Measurements from ENCODE around the gene CBX1. TPM values are rescaled to one million over a fixed set of nuclear protein-coding genes. Genes with fewer than 3 reads are reported as not detected.
A peak's percentile ranks its signal among the peaks of the same experiment; 100 is the strongest.
"Not testable (repeated sequence)": the region's sequence is repeated elsewhere in the genome, so short reads cannot be mapped to it uniquely, and the experiment has no call there.

CBX1 gene
- polyA plus RNA-seq, 4 donors, result 158 to 195 (median 184) TPM

- peak in 3 of 4 donors; percentile 75 to 87 (median 77) for DNase-seq (ENCODE audit: low read depth in 4 of 4, low spot score in 2 of 4)
Measured at GRCh38 chr17:48054238-48055185, 46.8 kb downstream of the CBX1 start.

GRCh38 chr17:48053758-48054237 lies 47.5 kb downstream of the CBX1 start:
- no peak for DNase-seq (ENCODE audit: low read depth in 4 of 4, low spot score in 2 of 4)

GRCh38 chr17:48052956-48053757 lies 48.1 kb downstream of the CBX1 start:
- peak in 1 of 4 donors; percentile 62 for DNase-seq (ENCODE audit: low read depth in 4 of 4, low spot score in 2 of 4)

- peak in 1 of 4 donors; percentile 44 for DNase-seq (ENCODE audit: low read depth in 4 of 4, low spot score in 2 of 4)
Measured at GRCh38 chr17:48051706-48052486, 49.4 kb downstream of the CBX1 start.

GRCh38 chr17:48051283-48051682 lies 50.0 kb downstream of the CBX1 start:
- DNase-seq (ENCODE audit: low read depth in 4 of 4, low spot score in 2 of 4), result no peak

- no peak for DNase-seq (ENCODE audit: low read depth in 4 of 4, low spot score in 2 of 4)
Measured at GRCh38 chr17:48048384-48049126, 52.7 kb downstream of the CBX1 start.

- peak; percentile 93 to 99 (median 97) for DNase-seq (ENCODE audit: low read depth in 4 of 4, low spot score in 2 of 4)
Measured at GRCh38 chr17:48047741-48048383, 53.4 kb downstream of the CBX1 start, which contains the start of gene NFE2L1. Gene NFE2L1 (plus strand): TSS chr17:48048359. CDS start chr17:48051119, 2,760 bp downstream.

- no peak for DNase-seq (ENCODE audit: low read depth in 4 of 4, low spot score in 2 of 4)
Measured at GRCh38 chr17:48047113-48047740, 54.1 kb downstream of the CBX1 start.

GRCh38 chr17:48046296-48046695 lies 55.0 kb downstream of the CBX1 start:
- no peak for DNase-seq (ENCODE audit: low read depth in 4 of 4, low spot score in 2 of 4)

- DNase-seq (ENCODE audit: low read depth in 4 of 4, low spot score in 2 of 4), result no peak
Measured at GRCh38 chr17:48045316-48046001, 55.8 kb downstream of the CBX1 start.

- DNase-seq (ENCODE audit: low read depth in 4 of 4, low spot score in 2 of 4), result no peak
Measured at GRCh38 chr17:48044851-48045250, 56.4 kb downstream of the CBX1 start.

GRCh38 chr17:48043176-48043575 lies 58.1 kb downstream of the CBX1 start:
- DNase-seq (ENCODE audit: low read depth in 4 of 4, low spot score in 2 of 4), result no peak

GRCh38 chr17:48038687-48039086 lies 62.6 kb downstream of the CBX1 start:
- no peak for DNase-seq (ENCODE audit: low read depth in 4 of 4, low spot score in 2 of 4)

GRCh38 chr17:48037838-48038323 lies 63.4 kb downstream of the CBX1 start:
- DNase-seq (ENCODE audit: low read depth in 4 of 4, low spot score in 2 of 4), result no peak

- no peak for DNase-seq (ENCODE audit: low read depth in 4 of 4, low spot score in 2 of 4)
Measured at GRCh38 chr17:48037036-48037837, 64.0 kb downstream of the CBX1 start, which contains the start of gene COPZ2. Gene COPZ2 (minus strand): TSS chr17:48037797. CDS start chr17:48037777, 20 bp downstream.

- DNase-seq (ENCODE audit: low read depth in 4 of 4, low spot score in 2 of 4), result no peak
Measured at GRCh38 chr17:48036693-48037035, 64.6 kb downstream of the CBX1 start.

- DNase-seq (ENCODE audit: low read depth in 4 of 4, low spot score in 2 of 4), result not testable (repeated sequence)
Measured at GRCh38 chr17:48034734-48035133, 66.5 kb downstream of the CBX1 start.
